IMR-90 (cell line): ENCODE data around the gene ACAP2. TPM values are rescaled to one million over a fixed set of nuclear protein-coding genes. Genes with fewer than 3 reads are reported as not detected.

ENCODE experiments used
- ATAC-seq: fragments of 200-7000 bp; cut with Tn5 transposase; 2 replicates; pipeline ENCODE4 v1.9.1; 2020; ENCODE audit warnings: low read depth, mild to moderate bottlenecking, moderate library complexity
- BruUV-seq: library from RNA; stranded (reverse); fragments of 400-500 nt; replicated peaks from 2 replicates; lab custom pipeline; 2021; lab: Mats Ljungman, UMichigan
- CTCF ChIA-PET: fragments of 300-600 bp; formaldehyde crosslinking; extraction: SDS; loops from one replicate; lab custom pipeline; 2021; ENCODE audit warnings: antibody characterized with exemption; lab: Yijun Ruan, JAX
- POLR2A ChIA-PET: fragments of 300-600 bp; sonication (Branson Sonifier 250); formaldehyde crosslinking; loops from one replicate; lab custom pipeline; 2022; ENCODE audit warnings: antibody characterized with exemption; ENCODE audit not compliant: unreplicated experiment; lab: Charles Lee
- DNase-seq: peaks from one replicate; pipeline ENCODE4 v3.0.0; 2013
- H2AFZ ChIP-seq: replicated peaks from 2 replicates; pipeline ENCODE3; 2013; ENCODE audit warnings: low read length, mild to moderate bottlenecking; ENCODE audit not compliant: poor library complexity
- H2AK5ac ChIP-seq: 2 replicates; pipeline ENCODE4 v1.6.1; 2013; ENCODE audit warnings: low read depth, low read length, inconsistent platforms
- H2AK9ac ChIP-seq: replicated peaks from 2 replicates; pipeline ENCODE3; 2013; ENCODE audit warnings: mild to moderate bottlenecking, low read depth, low read length, moderate library complexity; ENCODE audit not compliant: poor library complexity
- H2BK120ac ChIP-seq: 2 replicates; pipeline ENCODE4 v1.6.1; 2013; ENCODE audit warnings: low read depth, low read length, inconsistent platforms
- H2BK15ac ChIP-seq: 3 replicates; pipeline ENCODE4 v1.6.1; 2013; ENCODE audit warnings: low read depth, low read length, inconsistent platforms
- H2BK20ac ChIP-seq: 2 replicates; pipeline ENCODE4 v1.6.1; 2013; ENCODE audit warnings: low read depth, mild to moderate bottlenecking, inconsistent platforms, low read length, moderate library complexity
- H2BK5ac ChIP-seq: 2 replicates; pipeline ENCODE4 v1.6.1; 2013; ENCODE audit warnings: mild to moderate bottlenecking, low read depth, low read length, inconsistent platforms; ENCODE audit not compliant: poor library complexity, severe bottlenecking
- H3K14ac ChIP-seq: replicated peaks from 2 replicates; pipeline ENCODE4 v1.6.1; 2013; ENCODE audit warnings: low read depth, low read length, inconsistent platforms
- H3K18ac ChIP-seq: 2 replicates; pipeline ENCODE4 v1.6.1; 2013; ENCODE audit warnings: low read depth, low read length, control low read depth
- H3K23ac ChIP-seq: 2 replicates; pipeline ENCODE4 v1.6.1; 2013; ENCODE audit warnings: low read depth, low read length, inconsistent platforms
- H3K27ac ChIP-seq: 2 replicates; pipeline ENCODE4 v1.5.1; 2013; ENCODE audit warnings: mild to moderate bottlenecking, control low read depth, low read length; ENCODE audit not compliant: insufficient read depth
- H3K27me3 ChIP-seq: 2 replicates; pipeline ENCODE4 v1.6.1; 2013; ENCODE audit warnings: low read length; ENCODE audit not compliant: control insufficient read depth, insufficient read depth
- H3K36me3 ChIP-seq: 2 replicates; pipeline ENCODE4 v1.6.1; 2013; ENCODE audit warnings: low read length, mixed read lengths; ENCODE audit not compliant: control insufficient read depth, insufficient read depth
- H3K4ac ChIP-seq: 2 replicates; pipeline ENCODE4 v1.6.1; 2013; ENCODE audit warnings: low read depth, low read length, inconsistent platforms
- H3K4me1 ChIP-seq: 2 replicates; pipeline ENCODE4 v1.6.1; 2013; ENCODE audit warnings: low read length, mixed read lengths; ENCODE audit not compliant: control insufficient read depth, insufficient read depth
- H3K4me2 ChIP-seq: 2 replicates; pipeline ENCODE4 v1.6.1; 2013; ENCODE audit warnings: low read depth, mild to moderate bottlenecking, control low read depth, low read length, moderate library complexity
- H3K4me3 ChIP-seq: 2 replicates; pipeline ENCODE4 v1.5.1; 2013; ENCODE audit warnings: low read depth, mild to moderate bottlenecking, control low read depth, low read length, moderate library complexity; ENCODE audit not compliant: insufficient read depth
- H3K56ac ChIP-seq: 2 replicates; pipeline ENCODE4 v1.6.1; 2013; ENCODE audit warnings: low read length, inconsistent platforms; ENCODE audit not compliant: insufficient read depth; ENCODE audit errors: extremely low read depth
- H3K79me1 ChIP-seq, 2 experiments: 2 replicates each; pipeline ENCODE4 v1.6.1; 2013; ENCODE audit warnings: low read length in 2 of 2, inconsistent platforms in 1 of 2, low read depth in 1 of 2
- H3K9ac ChIP-seq: 2 replicates; pipeline ENCODE4 v1.6.1; 2013; ENCODE audit warnings: low read depth, low read length, control low read depth
- H3K9me1 ChIP-seq: 2 replicates; pipeline ENCODE4 v1.6.1; 2013; ENCODE audit warnings: low read length, inconsistent platforms; ENCODE audit not compliant: insufficient read depth
- H3K9me3 ChIP-seq: 2 replicates; pipeline ENCODE4 v1.6.1; 2013; ENCODE audit warnings: low read length; ENCODE audit not compliant: control insufficient read depth, insufficient read depth
- H4K20me1 ChIP-seq: 2 replicates; pipeline ENCODE4 v1.6.1; 2013; ENCODE audit warnings: low read length, inconsistent platforms; ENCODE audit not compliant: insufficient read depth
- H4K5ac ChIP-seq: 2 replicates; pipeline ENCODE4 v1.6.1; 2013; ENCODE audit warnings: mild to moderate bottlenecking, low read depth, low read length, control low read depth
- H4K8ac ChIP-seq, 2 experiments: 2 replicates each; pipeline ENCODE4 v1.6.1; 2013; ENCODE audit warnings: low read depth in 2 of 2, low read length in 2 of 2, control low read depth in 1 of 2, inconsistent platforms in 1 of 2
- H4K91ac ChIP-seq: 2 replicates; pipeline ENCODE4 v1.6.1; 2013; ENCODE audit warnings: low read depth, low read length, inconsistent platforms; ENCODE audit not compliant: insufficient read depth
- BHLHE40 ChIP-seq: fragments of 150-350 bp; IDR thresholded peaks from 2 replicates; pipeline ENCODE4 v1.6.1; 2016; ENCODE audit warnings: mild to moderate bottlenecking, low read depth, low read length
- CEBPB ChIP-seq: IDR thresholded peaks from 2 replicates; pipeline ENCODE4 v1.6.1; 2012; ENCODE audit warnings: low read depth, low read length, improper control_type of control experiment
- CHD1 ChIP-seq: IDR thresholded peaks from 2 replicates; pipeline ENCODE4 v1.6.1; 2012; ENCODE audit warnings: low read depth, low read length, improper control_type of control experiment
- FOS ChIP-seq: fragments of 150-350 bp; IDR thresholded peaks from 2 replicates; pipeline ENCODE4 v1.6.1; 2016; ENCODE audit warnings: low read depth, low read length
- MAFK ChIP-seq: IDR thresholded peaks from 2 replicates; pipeline ENCODE4 v1.6.1; 2012; ENCODE audit warnings: low read depth, low read length, improper control_type of control experiment
- MAZ ChIP-seq: IDR thresholded peaks from 2 replicates; pipeline ENCODE4 v1.6.1; 2012; ENCODE audit warnings: low read depth, mild to moderate bottlenecking, low read length, improper control_type of control experiment, moderate library complexity, borderline replicate concordance
- MXI1 ChIP-seq: IDR thresholded peaks from 2 replicates; pipeline ENCODE4 v1.6.1; 2012; ENCODE audit warnings: low read depth, mild to moderate bottlenecking, low read length, moderate library complexity, borderline replicate concordance
- NFE2L2 ChIP-seq: fragments of 150-350 bp; IDR thresholded peaks from 2 replicates; pipeline ENCODE4 v1.6.1; 2016; ENCODE audit warnings: low read depth, mild to moderate bottlenecking, low read length
- POLR2A ChIP-seq: IDR thresholded peaks from 2 replicates; pipeline ENCODE4 v1.6.1; 2012; ENCODE audit warnings: mild to moderate bottlenecking, low read depth, low read length
- RAD21 ChIP-seq: IDR thresholded peaks from 2 replicates; pipeline ENCODE4 v1.6.1; 2012; ENCODE audit warnings: low read length, improper control_type of control experiment
- RCOR1 ChIP-seq: IDR thresholded peaks from 2 replicates; pipeline ENCODE4 v1.6.1; 2012; ENCODE audit warnings: mild to moderate bottlenecking, low read length, improper control_type of control experiment; ENCODE audit not compliant: insufficient replicate concordance
- RFX5 ChIP-seq: IDR thresholded peaks from 2 replicates; pipeline ENCODE4 v1.8.0; 2012; ENCODE audit warnings: low read depth, mild to moderate bottlenecking, low read length, moderate library complexity
- SMC3 ChIP-seq: fragments of 150-350 bp; IDR thresholded peaks from 2 replicates; pipeline ENCODE4 v1.6.1; 2016; ENCODE audit warnings: low read depth, mild to moderate bottlenecking, antibody characterized with exemption, low read length, moderate library complexity
- WGBS, 2 experiments: methylation state at CpG; one replicate each; pipeline versions ENCODE4 v1.1.5 to v1.1.7; 2013; ENCODE audit warnings: missing lambda C conversion rate in 2 of 2; ENCODE audit not compliant: insufficient read length in 1 of 2; ENCODE audit errors: extremely low coverage in 2 of 2; 5-methylcytosine and 5-hydroxymethylcytosine counted together
- dilution Hi-C: fragments of 300-500 bp; cut with HindIII; formaldehyde crosslinking; loops from one replicate; pipeline ENCODE4 v1.14.3; 2018; ENCODE audit warnings: low sequenced_read_pairs; ENCODE audit not compliant: unreplicated experiment
- in situ Hi-C: fragments of 300-500 bp; cut with MboI; formaldehyde crosslinking; loops from 3 replicates; pipeline ENCODE4 v1.14.3; 2019; ENCODE audit warnings: low sequenced_read_pairs, inconsistent platforms, mixed read lengths
- intact Hi-C: fragments of 100-400 bp; cut with micrococcal nuclease; formaldehyde crosslinking; loops from 2 replicates; pipeline ENCODE4 v1.10.0; 2022
- polyA plus RNA-seq, 3 experiments: library from polyadenylated mRNA; depleted of rRNA; stranded (reverse); fragments of >200 nt; gene quantifications; 2 replicates each; pipeline ENCODE4 v1.2.3, GENCODE V29; 2012; ENCODE audit warnings: low replicate concordance in 1 of 3
- total RNA-seq: library from RNA; depleted of rRNA; stranded (reverse); fragments of >200 nt; gene quantifications from 2 replicates; pipeline ENCODE4 v1.2.3, GENCODE V29; 2012
- TF ChIP-seq, protein P1 (sequence below): conservative IDR thresholded peaks from 2 replicates; pipeline ENCODE4 v1.5.1; 2012; ENCODE audit warnings: mild to moderate bottlenecking, low read depth, low read length, improper control_type of control experiment
- TF ChIP-seq, protein P2 (sequence below): fragments of 150-350 bp; IDR thresholded peaks from 2 replicates; pipeline ENCODE4 v1.6.1; 2017; ENCODE audit warnings: mild to moderate bottlenecking, antibody characterized with exemption, low read length, low read depth
- TF ChIP-seq, protein P3 (sequence below): fragments of 150-350 bp; IDR thresholded peaks from 2 replicates; pipeline ENCODE4 v1.6.1; 2016; ENCODE audit warnings: low read depth, mild to moderate bottlenecking, low read length, moderate library complexity, borderline replicate concordance

Gene ACAP2
- total and polyA plus RNA-seq, 2 of the 4 experiments (the other 2 are of a cell fraction), result 11.9 to 35.1 TPM

DNA sequence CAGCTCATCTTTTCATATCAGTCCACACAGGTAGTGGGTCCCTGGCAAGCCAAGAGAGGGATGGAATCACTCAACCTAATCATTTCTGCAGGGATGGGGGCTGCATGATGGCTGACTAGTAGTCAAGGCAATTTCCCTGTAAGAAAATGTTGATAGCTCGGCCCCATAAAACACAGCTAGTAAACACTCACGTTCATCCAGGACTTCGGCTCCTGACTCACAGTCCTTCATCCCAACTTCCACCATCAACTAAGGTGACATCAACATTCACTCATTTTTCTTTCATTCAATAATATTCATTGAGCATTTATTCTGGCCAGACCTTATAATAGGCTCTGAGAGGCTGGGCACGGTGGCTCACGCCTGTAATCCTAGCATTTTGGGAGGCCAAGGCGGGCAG lies 4.4 kb upstream of the ACAP2 start:
- Histone ChIP-seq H4K91ac (no peak overlapping the region), H2AFZ (no peak overlapping the region), H4K8ac (no peak overlapping the region), H4K20me1 (no peaks in the 10 kb centered on the region), H4K5ac (no peak overlapping the region), H2BK120ac (no peak overlapping the region), H3K4me3 (no peak overlapping the region), H3K9ac (no peak overlapping the region), H3K9me3 (no peaks in the 10 kb centered on the region), H3K9me1 (peaks cover 6% of the 10 kb centered on the region), H3K27ac (no peak overlapping the region), H2BK20ac (no peak overlapping the region), H3K27me3 (no peaks in the 10 kb centered on the region), H3K56ac (no peak overlapping the region), H2AK5ac (no peak overlapping the region), H3K4me1 (peaks cover 11% of the 10 kb centered on the region), H2BK5ac (no peak overlapping the region), H2AK9ac (no peak overlapping the region), H3K23ac (no peak overlapping the region), H3K4ac (no peak overlapping the region), H3K36me3 (no peaks in the 10 kb centered on the region), H3K18ac (no peak overlapping the region), H3K4me2 (no peak overlapping the region), H3K79me1 (no peaks in the 10 kb centered on the region; a peak in 1 of 4 replicates), H2BK15ac (no peak overlapping the region), H3K14ac (no peak overlapping the region)
- POLR2A ChIA-PET, result no interaction called here
- DNase-seq (no peak), ATAC-seq (no peak)
- dilution Hi-C loops (no loop called here), in situ Hi-C loops (no loop called here), intact Hi-C loops (no loop called here)
- WGBS, 2 experiments, result 90% methylated on average over 4 of the region's 6 CpGs; no CpG with 5 or more reads in 1 of the 2 experiments
- TF ChIP-seq MXI1 (no peak), NFE2L2 (no peak), SMC3 (no peak), MAFK (no peak), RFX5 (no peak), MAZ (no peak), POLR2A (no peak), CHD1 (no peak), BHLHE40 (no peak), RAD21 (no peak), RCOR1 (no peak), FOS (no peak), CEBPB (no peak)
- TF ChIP-seq, protein P1, sequence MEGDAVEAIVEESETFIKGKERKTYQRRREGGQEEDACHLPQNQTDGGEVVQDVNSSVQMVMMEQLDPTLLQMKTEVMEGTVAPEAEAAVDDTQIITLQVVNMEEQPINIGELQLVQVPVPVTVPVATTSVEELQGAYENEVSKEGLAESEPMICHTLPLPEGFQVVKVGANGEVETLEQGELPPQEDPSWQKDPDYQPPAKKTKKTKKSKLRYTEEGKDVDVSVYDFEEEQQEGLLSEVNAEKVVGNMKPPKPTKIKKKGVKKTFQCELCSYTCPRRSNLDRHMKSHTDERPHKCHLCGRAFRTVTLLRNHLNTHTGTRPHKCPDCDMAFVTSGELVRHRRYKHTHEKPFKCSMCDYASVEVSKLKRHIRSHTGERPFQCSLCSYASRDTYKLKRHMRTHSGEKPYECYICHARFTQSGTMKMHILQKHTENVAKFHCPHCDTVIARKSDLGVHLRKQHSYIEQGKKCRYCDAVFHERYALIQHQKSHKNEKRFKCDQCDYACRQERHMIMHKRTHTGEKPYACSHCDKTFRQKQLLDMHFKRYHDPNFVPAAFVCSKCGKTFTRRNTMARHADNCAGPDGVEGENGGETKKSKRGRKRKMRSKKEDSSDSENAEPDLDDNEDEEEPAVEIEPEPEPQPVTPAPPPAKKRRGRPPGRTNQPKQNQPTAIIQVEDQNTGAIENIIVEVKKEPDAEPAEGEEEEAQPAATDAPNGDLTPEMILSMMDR, result no peak
- TF ChIP-seq, protein P2, sequence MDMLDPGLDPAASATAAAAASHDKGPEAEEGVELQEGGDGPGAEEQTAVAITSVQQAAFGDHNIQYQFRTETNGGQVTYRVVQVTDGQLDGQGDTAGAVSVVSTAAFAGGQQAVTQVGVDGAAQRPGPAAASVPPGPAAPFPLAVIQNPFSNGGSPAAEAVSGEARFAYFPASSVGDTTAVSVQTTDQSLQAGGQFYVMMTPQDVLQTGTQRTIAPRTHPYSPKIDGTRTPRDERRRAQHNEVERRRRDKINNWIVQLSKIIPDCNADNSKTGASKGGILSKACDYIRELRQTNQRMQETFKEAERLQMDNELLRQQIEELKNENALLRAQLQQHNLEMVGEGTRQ, result no peak
- TF ChIP-seq, protein P3, sequence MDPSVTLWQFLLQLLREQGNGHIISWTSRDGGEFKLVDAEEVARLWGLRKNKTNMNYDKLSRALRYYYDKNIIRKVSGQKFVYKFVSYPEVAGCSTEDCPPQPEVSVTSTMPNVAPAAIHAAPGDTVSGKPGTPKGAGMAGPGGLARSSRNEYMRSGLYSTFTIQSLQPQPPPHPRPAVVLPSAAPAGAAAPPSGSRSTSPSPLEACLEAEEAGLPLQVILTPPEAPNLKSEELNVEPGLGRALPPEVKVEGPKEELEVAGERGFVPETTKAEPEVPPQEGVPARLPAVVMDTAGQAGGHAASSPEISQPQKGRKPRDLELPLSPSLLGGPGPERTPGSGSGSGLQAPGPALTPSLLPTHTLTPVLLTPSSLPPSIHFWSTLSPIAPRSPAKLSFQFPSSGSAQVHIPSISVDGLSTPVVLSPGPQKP, result no peak
- CTCF ChIA-PET, result no interaction called here
- no TSS peak for BruUV-seq
